Adipocyte (in vitro differentiated cells): ENCODE data around the gene PRKN.

Experiments
- DNase-seq: peaks from one replicate; pipeline ENCODE4 v3.0.0-alpha.2; 2015; ENCODE audit warnings: low read depth
- H3K27me3 ChIP-seq: replicated peaks from 2 replicates; pipeline ENCODE4 v1.7.0; 2013; ENCODE audit warnings: mild to moderate bottlenecking, low read length, moderate library complexity; ENCODE audit not compliant: control insufficient read depth, insufficient read depth
- H3K36me3 ChIP-seq: 2 replicates; pipeline ENCODE4 v1.7.0; 2013; ENCODE audit warnings: low read length, mild to moderate bottlenecking, moderate library complexity; ENCODE audit not compliant: control insufficient read depth, insufficient read depth, severe bottlenecking
- H3K4me1 ChIP-seq: 2 replicates; pipeline ENCODE4 v1.7.0; 2013; ENCODE audit warnings: mild to moderate bottlenecking, low read length, moderate library complexity; ENCODE audit not compliant: control insufficient read depth, insufficient read depth
- H3K4me3 ChIP-seq: 2 replicates; pipeline ENCODE4 v1.7.0; 2013; ENCODE audit warnings: mild to moderate bottlenecking, low read length, moderate library complexity
- H3K9ac ChIP-seq: 2 replicates; pipeline ENCODE4 v1.7.0; 2013; ENCODE audit warnings: mild to moderate bottlenecking, low read length, moderate library complexity
- H3K9me3 ChIP-seq: 2 replicates; pipeline ENCODE4 v1.7.0; 2013; ENCODE audit warnings: mild to moderate bottlenecking, low read length, moderate library complexity; ENCODE audit not compliant: control insufficient read depth

Gene PRKN

DNA sequence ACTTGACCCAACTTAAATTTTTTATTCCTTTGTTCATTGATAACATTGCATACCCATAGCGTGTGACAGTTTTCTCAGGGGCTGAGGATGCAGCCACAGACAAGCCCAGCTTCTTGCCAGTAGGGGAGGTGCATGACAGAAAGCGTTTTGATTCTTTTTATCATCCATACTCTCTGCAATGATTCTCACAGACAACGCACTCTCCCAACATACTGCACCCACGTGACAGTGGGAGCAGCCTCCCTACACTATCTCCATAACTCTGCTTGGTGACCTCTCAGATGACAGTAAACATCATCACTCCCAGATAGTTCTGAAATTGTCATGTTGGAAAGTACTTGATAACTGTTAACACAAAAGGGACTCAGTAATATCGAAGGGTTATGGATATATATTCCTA lies 972.5 kb downstream of the PRKN start:
- no peak for DNase-seq
- Histone ChIP-seq H3K9me3 (no peaks in the 10 kb centered on the region), H3K4me3 (no peak overlapping the region), H3K9ac (no peak overlapping the region), H3K27me3 (no peaks in the 10 kb centered on the region), H3K4me1 (peaks cover 4% of the 10 kb centered on the region), H3K36me3 (no peaks in the 10 kb centered on the region)

DNA sequence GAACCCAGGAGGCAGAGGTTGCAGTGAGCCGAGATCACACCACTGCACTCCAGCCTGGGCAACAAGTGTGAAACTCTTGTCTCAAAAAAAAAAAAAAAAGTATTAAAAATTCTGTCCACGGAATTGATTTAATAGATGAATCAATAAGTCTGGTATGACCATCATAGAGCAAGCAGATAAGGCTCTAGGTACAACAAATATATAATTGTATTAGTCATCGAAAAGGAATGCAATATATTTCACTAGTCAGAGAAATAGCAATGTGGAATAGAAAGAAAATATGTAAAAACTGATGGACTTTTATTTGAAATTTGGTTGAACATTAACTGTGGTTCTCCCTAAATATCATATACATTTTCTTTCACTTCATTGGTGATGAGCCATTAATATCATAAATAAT lies 976.9 kb downstream of the PRKN start:
- no peaks in the 10 kb centered on the region for H3K9me3 ChIP-seq
- no peaks in the 10 kb centered on the region for H3K36me3 ChIP-seq
- no peaks in the 10 kb centered on the region for H3K4me1 ChIP-seq
- H3K27me3 ChIP-seq = no peaks in the 10 kb centered on the region
- H3K9ac ChIP-seq = no peak overlapping the region
- no peak for DNase-seq
- H3K4me3 ChIP-seq = no peak overlapping the region

DNA sequence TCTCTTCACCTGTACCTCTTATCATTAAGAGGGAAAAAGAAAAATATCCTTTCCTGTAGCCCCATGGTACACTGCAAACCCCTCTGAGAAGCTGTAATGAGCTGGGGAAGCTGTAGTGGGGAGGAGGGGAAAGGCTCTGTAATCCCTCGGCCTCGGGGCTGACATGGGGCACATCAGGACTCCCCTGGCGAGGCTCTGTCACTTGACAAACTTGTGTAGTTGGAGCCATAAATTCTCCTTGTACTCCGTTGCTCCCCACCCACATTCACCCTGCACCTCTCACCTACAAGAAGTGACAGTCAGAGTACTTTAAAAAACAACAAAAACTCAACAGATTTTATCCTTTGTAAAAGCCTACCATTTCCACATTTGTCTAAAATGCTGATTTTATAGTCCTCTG lies 978.0 kb downstream of the PRKN start:
- no peak for DNase-seq
- Histone ChIP-seq H3K4me1 (no peaks in the 10 kb centered on the region), H3K36me3 (no peaks in the 10 kb centered on the region), H3K27me3 (no peaks in the 10 kb centered on the region), H3K9me3 (no peaks in the 10 kb centered on the region), H3K9ac (no peak overlapping the region), H3K4me3 (no peak overlapping the region)

DNA sequence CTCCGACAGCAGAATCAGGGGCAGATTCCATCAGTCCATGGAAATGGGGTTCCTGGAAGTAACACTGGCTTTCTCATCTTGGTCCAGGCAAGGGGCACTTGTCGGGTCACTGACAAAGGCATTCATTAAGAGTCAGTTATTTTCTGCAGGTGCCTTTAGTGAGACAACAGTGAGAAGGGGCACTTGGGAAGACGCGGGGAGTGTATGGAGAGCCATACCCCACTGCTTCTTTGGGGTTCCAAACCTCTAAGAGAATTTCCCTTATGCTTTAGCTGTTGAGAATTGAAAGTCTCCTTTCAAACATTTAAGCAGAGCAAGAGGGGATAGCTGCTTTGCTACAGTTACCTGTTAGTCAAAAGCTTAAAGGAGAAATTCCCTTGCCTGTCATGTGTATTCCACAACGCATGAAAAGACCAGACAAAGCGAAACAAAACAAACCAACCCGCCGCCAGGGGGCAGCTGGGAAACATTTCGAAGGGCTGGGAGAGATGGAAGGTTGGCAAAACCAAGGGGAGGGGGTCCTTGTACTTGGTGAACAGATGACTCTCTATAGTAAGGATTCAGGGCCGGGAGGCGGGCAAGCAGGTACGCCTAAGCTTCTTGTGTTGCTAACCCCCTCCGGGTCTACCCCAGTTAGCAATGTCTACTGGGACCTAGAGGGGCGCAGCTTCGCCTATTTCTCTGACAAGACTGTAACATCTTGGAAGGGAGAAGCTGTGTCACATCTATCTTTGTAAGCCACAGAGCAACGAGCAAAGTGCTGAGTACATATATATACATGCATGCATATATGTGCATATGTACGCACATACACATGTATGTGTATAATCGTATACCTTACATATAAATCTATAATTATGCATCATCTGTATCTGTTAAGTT lies 978.8 kb downstream of the PRKN start:
- Histone ChIP-seq H3K27me3 (no peaks in the 10 kb centered on the region), H3K4me1 (no peaks in the 10 kb centered on the region), H3K4me3 (no peak overlapping the region), H3K9ac (no peak overlapping the region), H3K9me3 (no peaks in the 10 kb centered on the region), H3K36me3 (no peaks in the 10 kb centered on the region)
- DNase-seq = peak; percentile 5

DNA sequence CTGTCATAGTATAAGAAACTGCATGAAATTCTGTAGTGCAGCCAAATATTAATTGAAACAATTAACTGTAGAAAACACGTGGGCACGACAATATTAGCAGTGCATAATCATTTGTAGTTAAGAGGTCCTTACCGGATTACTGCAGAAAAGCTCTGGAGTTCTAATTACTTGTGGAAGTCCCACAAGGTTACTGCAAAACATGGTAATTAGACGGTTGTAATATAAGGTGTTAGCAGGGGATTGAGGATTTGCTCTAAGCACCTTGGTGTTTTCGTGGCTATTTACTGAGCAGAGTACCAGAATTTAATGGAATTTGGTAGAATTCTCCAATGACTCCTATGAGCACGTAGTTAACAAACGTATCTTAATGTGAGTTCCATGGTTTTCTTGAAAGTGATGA lies 980.1 kb downstream of the PRKN start:
- Histone ChIP-seq H3K36me3 (no peaks in the 10 kb centered on the region), H3K27me3 (no peaks in the 10 kb centered on the region), H3K4me3 (no peak overlapping the region), H3K4me1 (no peaks in the 10 kb centered on the region), H3K9me3 (no peaks in the 10 kb centered on the region), H3K9ac (no peak overlapping the region)
- DNase-seq = no peak

DNA sequence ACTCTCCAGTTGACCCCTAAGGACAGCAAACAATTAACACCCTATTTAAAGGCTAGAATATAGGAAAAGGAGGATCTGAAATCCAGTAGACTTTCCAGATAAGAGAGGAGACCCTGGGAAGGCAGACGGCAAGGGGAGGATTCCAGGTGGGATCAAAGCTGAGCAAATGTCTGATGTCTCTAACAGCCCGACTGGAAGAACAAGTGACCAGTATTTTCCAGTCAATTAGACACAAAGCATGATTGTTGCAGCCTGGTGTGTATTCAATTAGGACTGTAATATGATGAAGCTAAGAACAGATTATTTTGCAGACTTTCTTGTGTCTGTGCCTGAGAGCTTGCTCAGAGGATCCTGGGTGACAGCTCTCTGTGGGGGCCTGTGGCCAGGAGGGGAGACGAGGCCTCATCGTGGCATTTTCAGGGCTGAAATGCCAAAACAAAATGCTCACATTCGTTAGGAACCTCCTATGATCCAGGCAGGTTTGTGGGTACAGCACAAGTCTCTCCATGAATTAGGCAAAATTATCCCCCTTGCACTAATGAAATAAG lies 981.9 kb downstream of the PRKN start:
- no peaks in the 10 kb centered on the region for H3K36me3 ChIP-seq
- H3K9ac ChIP-seq = no peak overlapping the region
- H3K27me3 ChIP-seq = no peaks in the 10 kb centered on the region
- H3K4me3 ChIP-seq = no peak overlapping the region
- DNase-seq = peak; percentile 1
- no peaks in the 10 kb centered on the region for H3K4me1 ChIP-seq
- no peaks in the 10 kb centered on the region for H3K9me3 ChIP-seq

DNA sequence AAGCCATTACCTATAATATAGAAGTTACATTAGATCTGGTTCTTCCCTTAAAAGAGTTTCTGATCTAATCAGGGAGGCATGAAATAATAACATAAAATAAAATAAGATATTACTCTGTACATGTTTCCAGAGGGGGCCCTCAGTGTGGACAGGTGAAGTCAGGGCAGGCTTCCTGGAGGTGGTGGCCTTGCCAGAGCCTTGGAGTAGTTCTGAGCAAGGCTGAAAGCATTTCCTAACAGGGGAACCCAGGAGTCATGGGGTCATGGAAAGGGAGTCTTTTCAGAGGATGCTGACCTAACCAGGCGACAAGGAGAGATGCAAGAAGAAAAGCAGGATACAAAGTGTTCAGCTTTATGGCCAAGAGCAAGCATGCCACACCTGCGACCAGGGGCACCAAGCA lies 982.4 kb downstream of the PRKN start:
- no peaks in the 10 kb centered on the region for H3K9me3 ChIP-seq
- no peak overlapping the region for H3K4me3 ChIP-seq
- no peaks in the 10 kb centered on the region for H3K36me3 ChIP-seq
- H3K4me1 ChIP-seq = no peaks in the 10 kb centered on the region
- no peak overlapping the region for H3K9ac ChIP-seq
- DNase-seq = no peak
- H3K27me3 ChIP-seq = no peaks in the 10 kb centered on the region

DNA sequence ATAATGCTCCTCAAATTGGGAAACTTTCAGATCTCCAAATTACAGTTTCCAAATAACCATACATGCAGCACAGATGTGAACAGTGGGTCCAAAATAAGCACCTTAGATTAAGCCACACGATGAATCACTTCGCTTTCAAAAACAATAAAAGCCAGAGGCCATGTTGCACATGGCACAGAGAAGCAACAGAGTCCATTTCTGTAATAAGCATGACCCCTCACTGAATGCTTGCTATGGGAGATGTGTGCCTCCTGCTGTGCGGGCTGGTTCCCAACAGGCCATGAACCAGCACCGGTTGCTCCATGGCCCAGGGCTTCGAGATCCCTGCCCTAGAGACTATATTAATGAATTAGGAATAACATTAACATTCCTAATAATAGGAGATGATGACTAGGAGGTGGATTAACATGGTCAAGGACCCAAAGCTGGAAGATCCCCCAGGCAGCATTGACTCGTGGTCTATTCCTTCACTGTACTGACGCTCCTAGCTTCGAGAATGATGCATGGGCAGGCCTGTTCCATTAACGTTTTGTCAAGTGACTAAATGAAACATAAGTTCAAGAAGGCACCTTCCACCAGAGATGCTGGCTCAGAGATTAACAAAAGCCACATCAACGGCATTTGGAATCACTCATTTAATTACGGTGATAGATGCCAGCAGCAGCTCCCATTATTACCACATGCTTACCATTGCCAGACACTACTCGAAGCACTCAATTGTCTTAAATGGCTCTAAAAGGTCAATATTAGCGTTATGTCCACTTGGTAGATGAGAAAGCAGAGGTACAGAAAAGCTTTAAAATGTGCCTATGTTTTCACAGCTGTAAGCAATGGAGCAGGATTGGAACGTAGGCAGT lies 983.1 kb downstream of the PRKN start:
- H3K9me3 ChIP-seq = no peaks in the 10 kb centered on the region
- no peaks in the 10 kb centered on the region for H3K4me1 ChIP-seq
- H3K4me3 ChIP-seq = no peak overlapping the region
- DNase-seq = peak; percentile 2
- H3K27me3 ChIP-seq = no peaks in the 10 kb centered on the region
- no peak overlapping the region for H3K9ac ChIP-seq
- H3K36me3 ChIP-seq = no peaks in the 10 kb centered on the region

DNA sequence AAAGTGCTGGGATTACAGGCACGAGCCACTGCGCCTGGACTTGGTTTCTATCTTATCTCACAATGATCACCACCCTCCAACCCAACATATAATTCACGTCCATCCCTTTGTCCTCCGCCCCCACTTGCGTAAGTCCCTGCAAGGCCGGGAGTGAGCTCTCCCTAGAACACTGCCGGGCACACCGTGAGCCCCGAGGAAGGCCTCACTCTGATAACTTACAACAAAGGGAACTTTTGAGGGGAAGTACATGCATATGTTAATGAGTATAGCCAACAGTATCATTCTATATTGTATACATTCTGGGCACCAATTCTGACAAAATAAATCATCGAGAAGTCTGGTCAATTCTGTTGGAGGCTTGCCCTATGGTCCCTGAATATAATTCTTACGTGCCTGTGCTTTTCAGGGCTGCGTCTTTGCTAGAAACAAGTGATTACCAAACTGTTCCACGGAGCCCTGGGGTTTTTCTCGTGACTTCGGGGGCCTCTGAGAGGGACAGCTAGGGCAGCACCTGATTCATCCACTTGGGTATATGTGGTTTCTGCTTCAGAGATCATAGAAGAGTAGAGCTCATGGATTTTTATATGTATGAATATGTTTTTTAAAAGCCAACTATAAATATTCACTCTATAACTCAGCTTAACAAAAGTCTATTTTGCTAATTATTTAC lies 983.9 kb downstream of the PRKN start:
- no peaks in the 10 kb centered on the region for H3K9me3 ChIP-seq
- H3K36me3 ChIP-seq = no peaks in the 10 kb centered on the region
- H3K27me3 ChIP-seq = no peaks in the 10 kb centered on the region
- no peak for DNase-seq
- H3K9ac ChIP-seq = no peak overlapping the region
- no peaks in the 10 kb centered on the region for H3K4me1 ChIP-seq
- H3K4me3 ChIP-seq = no peak overlapping the region

DNA sequence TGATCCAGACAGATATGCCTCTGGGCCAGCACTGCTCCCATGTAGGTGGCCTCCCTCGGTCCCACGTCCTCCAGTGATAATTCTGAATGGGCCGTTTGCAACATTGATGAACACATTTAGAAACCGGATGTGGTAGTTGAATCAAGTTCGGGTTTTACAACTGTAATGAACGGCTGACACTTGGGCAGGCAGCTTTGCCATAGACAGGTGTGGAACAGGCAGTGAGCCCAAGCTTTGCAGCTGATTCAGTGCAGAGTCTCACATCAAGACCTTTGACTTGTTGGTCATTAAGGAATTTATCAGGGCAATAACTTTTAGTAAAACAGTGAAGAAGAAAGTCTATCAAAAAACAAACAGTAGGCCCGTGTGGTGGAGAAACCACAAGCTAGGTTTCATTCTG lies 987.1 kb downstream of the PRKN start:
- H3K4me1 ChIP-seq = no peaks in the 10 kb centered on the region
- no peak for DNase-seq

DNA sequence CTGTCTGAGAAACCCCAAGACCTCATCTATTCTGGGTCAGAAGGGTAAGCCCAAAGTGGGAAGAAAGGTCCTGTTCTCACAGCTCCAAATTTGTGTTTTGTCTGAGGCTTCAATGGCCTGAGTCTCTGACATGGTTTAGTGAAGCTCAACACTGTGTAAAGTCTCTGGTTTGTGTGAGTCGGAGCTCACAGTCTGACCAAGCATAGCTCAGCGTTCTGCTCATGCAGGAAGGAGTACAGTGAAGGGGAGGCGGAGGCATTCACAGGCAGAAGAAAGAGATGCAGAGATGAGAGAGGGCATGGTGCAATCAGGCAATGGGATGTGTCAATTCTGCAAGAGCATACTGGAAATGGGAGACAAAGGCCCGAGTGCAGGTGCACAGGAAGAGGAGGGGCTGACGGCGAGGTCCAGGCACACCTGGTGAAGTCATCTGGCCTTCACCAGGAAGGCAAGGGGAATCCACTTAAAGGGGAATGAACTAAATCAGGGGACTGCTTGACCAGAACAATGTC lies 990.7 kb downstream of the PRKN start:
- H3K9ac ChIP-seq = no peak overlapping the region
- H3K27me3 ChIP-seq = no peaks in the 10 kb centered on the region
- H3K4me3 ChIP-seq = no peak overlapping the region
- no peaks in the 10 kb centered on the region for H3K9me3 ChIP-seq
- DNase-seq = no peak
- no peaks in the 10 kb centered on the region for H3K4me1 ChIP-seq
- H3K36me3 ChIP-seq = no peaks in the 10 kb centered on the region

More for the DNA sequence above, 987.1 kb downstream of the PRKN start:
- no peaks in the 10 kb centered on the region for H3K27me3 ChIP-seq
- no peaks in the 10 kb centered on the region for H3K9me3 ChIP-seq
- no peaks in the 10 kb centered on the region for H3K36me3 ChIP-seq
- H3K4me3 ChIP-seq = no peak overlapping the region
- H3K9ac ChIP-seq = no peak overlapping the region
